GM12878 (cell line): ENCODE data around the gene MZT2B. TPM values are rescaled to one million over a fixed set of nuclear protein-coding genes. Genes with fewer than 3 reads are reported as not detected.
"Not testable (repeated sequence)": the region's sequence is repeated elsewhere in the genome, so short reads cannot be mapped to it uniquely, and the experiment has no call there.

Source experiments
- ATAC-seq: fragments of 200-7000 bp; cut with Tn5 transposase; 3 replicates; pipeline ENCODE4 v1.9.1; 2020; ENCODE audit warnings: mild to moderate bottlenecking, moderate library complexity
- BruUV-seq: library from RNA; stranded (reverse); fragments of 400-500 nt; replicated peaks from 2 replicates; lab custom pipeline; 2021; lab: Mats Ljungman, UMichigan
- CTCF ChIA-PET: fragments of 300-600 bp; sonication (Branson Sonifier 250); formaldehyde crosslinking; extraction: SDS; loops from one replicate; lab custom pipeline; 2021; ENCODE audit warnings: inconsistent platforms; lab: Yijun Ruan, JAX
- POLR2A ChIA-PET: fragments of 350-600 bp; formaldehyde crosslinking; extraction: SDS; loops from one replicate; lab custom pipeline; 2021; ENCODE audit warnings: inconsistent platforms; lab: Charles Lee
- RAD21 ChIA-PET: fragments of 300-600 bp; sonication (Branson Sonifier 250); formaldehyde crosslinking; loops from one replicate; lab custom pipeline; 2023; ENCODE audit warnings: antibody characterized with exemption; ENCODE audit not compliant: unreplicated experiment; lab: Charles Lee
- SMC1A ChIA-PET: fragments of 300-600 bp; sonication (Branson Sonifier 250); formaldehyde crosslinking; loops from one replicate; lab custom pipeline; 2023; ENCODE audit not compliant: unreplicated experiment, uncharacterized antibody; lab: Charles Lee
- DNase-seq: peaks from one replicate; pipeline ENCODE4 v3.0.0-alpha.2; 2011; ENCODE audit warnings: low read depth, low spot score
- FAIRE-seq: peaks from 3 replicates; lab custom pipeline; 2011; peaks lifted over from hg19 to GRCh38; lab: Jason Lieb, UNC
- H2AFZ ChIP-seq: 2 replicates; pipeline ENCODE4 v1.6.0; 2011; ENCODE audit warnings: low read depth, low read length, control low read depth; ENCODE audit not compliant: control insufficient read depth
- H3K27ac ChIP-seq: 2 replicates; pipeline ENCODE4 v1.5.1; 2011; ENCODE audit warnings: control low read depth; ENCODE audit not compliant: control insufficient read depth, insufficient read depth
- H3K27me3 ChIP-seq, 2 experiments: replicated peaks in 1 of 2; 2 replicates each; pipeline versions ENCODE4 v1.6.0 to v1.6.1; 2011; ENCODE audit warnings: low read length in 1 of 2; ENCODE audit not compliant: control insufficient read depth in 2 of 2, insufficient read depth in 2 of 2
- H3K36me3 ChIP-seq, 2 experiments: 2 replicates each; pipeline ENCODE4 v1.5.1; 2011; ENCODE audit warnings: low read length in 1 of 2; ENCODE audit not compliant: control insufficient read depth in 2 of 2, insufficient read depth in 2 of 2
- H3K4me1 ChIP-seq: 2 replicates; pipeline ENCODE4 v1.6.1; 2011; ENCODE audit warnings: mild to moderate bottlenecking, low read length, moderate library complexity, mixed read lengths; ENCODE audit not compliant: control insufficient read depth, insufficient read depth
- H3K4me2 ChIP-seq: 2 replicates; pipeline ENCODE4 v1.6.0; 2011; ENCODE audit warnings: control low read depth; ENCODE audit not compliant: control insufficient read depth, insufficient read depth
- H3K4me3 ChIP-seq: fragments of 200-600 bp; sonication (generic); 2 replicates; pipeline ENCODE4 v1.5.1; 2016
- H3K79me2 ChIP-seq: 2 replicates; pipeline ENCODE4 v1.6.0; 2011; ENCODE audit warnings: low read length; ENCODE audit not compliant: control insufficient read depth, insufficient read depth
- H3K9ac ChIP-seq: 2 replicates; pipeline ENCODE4 v1.8.0; 2011; ENCODE audit warnings: low read length, control low read depth, mixed read lengths; ENCODE audit not compliant: control insufficient read depth, insufficient read depth
- H3K9me3 ChIP-seq: replicated peaks from 3 replicates; pipeline ENCODE4 v1.5.1; 2011; ENCODE audit warnings: mild to moderate bottlenecking, low read length; ENCODE audit not compliant: control insufficient read depth, insufficient read depth
- H4K20me1 ChIP-seq: 2 replicates; pipeline ENCODE4 v1.6.0; 2011; ENCODE audit not compliant: control insufficient read depth, insufficient read depth
- CTCF ChIP-seq, 3 experiments: IDR thresholded peaks in 2 of 3; conservative IDR thresholded peaks in 1 of 3; 2 replicates each; pipeline ENCODE4 v1.5.1; 2011; ENCODE audit warnings: low read depth in 3 of 3, low read length in 3 of 3, mild to moderate bottlenecking in 3 of 3, control low read depth in 2 of 3, moderate library complexity in 2 of 3, inconsistent platforms in 1 of 3, mixed read lengths in 1 of 3; ENCODE audit not compliant: control insufficient read depth in 2 of 3, insufficient read depth in 1 of 3; ENCODE audit errors: extremely low read depth in 1 of 3
- NKRF ChIP-seq: fragments of 450-650 bp; conservative IDR thresholded peaks from 2 replicates; pipeline ENCODE4 v1.6.1; 2017; ENCODE audit warnings: mild to moderate bottlenecking, moderate library complexity
- WGBS: methylation state at CpG from one replicate; pipeline ENCODE4 v1.1.6; 2016; ENCODE audit warnings: low lambda C conversion rate; ENCODE audit not compliant: insufficient replicate concordance, insufficient coverage; ENCODE audit errors: missing lambda C conversion rate; 5-methylcytosine and 5-hydroxymethylcytosine counted together
- in situ Hi-C: fragments of 300-500 bp; cut with MboI; formaldehyde crosslinking; loops from 9 replicates; pipeline ENCODE4 v1.14.3; 2018; ENCODE audit warnings: mixed read lengths
- intact Hi-C: fragments of 100-400 bp; cut with micrococcal nuclease; formaldehyde crosslinking; loops from one replicate; pipeline ENCODE4 v1.14.2; 2022; ENCODE audit not compliant: unreplicated experiment
- polyA plus RNA-seq, 11 experiments: library from polyadenylated mRNA; depleted of rRNA in 4 of 11; unstranded in 6 of 11; stranded (reverse) in 5 of 11; fragments of >200 nt; fragmentation: Nextera tagmentation in 4 of 11; fragmentation: Illumina TruSeq in 1 of 11; extraction: Ambion mirVana in 4 of 11; extraction: Trizol in 1 of 11; gene quantifications; 1 replicate in 1 of 11; 2 replicates in 10 of 11; pipeline versions ENCODE4 v1.2.1 to v1.2.3, GENCODE V29; 2011 to 2016; ENCODE audit warnings: inconsistent platforms in 2 of 11, missing spikeins in 2 of 11, low read depth in 1 of 11
- total RNA-seq, 4 experiments: library from RNA; depleted of rRNA in 3 of 4; stranded (reverse); fragments of >200 nt in 3 of 4; fragmentation: Illumina TruSeq in 1 of 4; extraction: Trizol in 1 of 4; gene quantifications; 2 replicates each; pipeline versions ENCODE4 v1.2.1 to v1.2.3, GENCODE V29; 2013 to 2021

The MZT2B gene
- total and polyA plus RNA-seq, 10 of the 15 experiments (the other 5 are each of a cell fraction or from before 2014, with no cell fraction given): 6.3 to 399 (median 198) TPM

- TF ChIP-seq NKRF (no peak), CTCF (IDR thresholded peaks at IDR 0.05 in 2 of 3, conservative IDR thresholded peaks at IDR 0.05 in 1 of 3; ENCODE audit: control insufficient read depth in 2 of 3, extremely low read depth in 1 of 3, insufficient read depth in 1 of 3, low read depth in 3 of 3, low read length in 3 of 3) (no peak)
Observed at GRCh38 chr2:130158631-130159030, 23.4 kb upstream of the MZT2B start (continued).

- H3K4me3 ChIP-seq, H3K4me2 ChIP-seq, H3K9ac ChIP-seq, H3K27me3 ChIP-seq, FAIRE-seq, ATAC-seq, H3K27ac ChIP-seq, H4K20me1 ChIP-seq, H3K9me3 ChIP-seq, BruUV-seq, SMC1A ChIA-PET, POLR2A ChIA-PET, H2AFZ ChIP-seq, H3K79me2 ChIP-seq, DNase-seq, intact Hi-C loops: not testable (repeated sequence)
- ChIA-PET RAD21 (interaction anchor here (1.2 kb wide), 1 partner anchor 1513 kb away, joined by 4 read pairs; no protein-coding TSS in a partner anchor), CTCF (interaction anchor here (0.6 to 1.5 kb wide), 2 partner anchors 172 to 978 kb away, joined by 3 to 5 read pairs; no protein-coding TSS in a partner anchor)
- H3K36me3 ChIP-seq: peaks cover 4 to 17% of the 10 kb centered on the region in 2 experiments; a peak in 2 of 4 replicates
- 80% methylated on average over 4 of the region's 4 CpGs for WGBS
- in situ Hi-C loops: loop anchor here (5.0 to 10.0 kb wide), 2 partner anchors 178 to 1515 kb away; no protein-coding TSS in a partner anchor
- H3K4me1 ChIP-seq: peaks cover 18% of the 10 kb centered on the region
Observed at GRCh38 chr2:130159376-130159775, 22.7 kb upstream of the MZT2B start.
